Thyroid gland (tissue), 4 donors: Measurements from ENCODE around the gene ASCC3.

Source experiments
- POLR2A ChIP-seq, 2 donors: fragments of 450-650 bp; IDR thresholded peaks; one replicate each; pipeline ENCODE4 v1.6.1; 2017; ENCODE audit warnings: antibody characterized with exemption in 2 of 2, mild to moderate bottlenecking in 2 of 2, moderate library complexity in 1 of 2
- TF ChIP-seq, protein P1 (sequence below), 6 experiments: fragments of 200-600 bp in 3 of 6; fragments of 450-650 bp in 3 of 6; sonication (generic) in 3 of 6; IDR thresholded peaks; one replicate each; pipeline ENCODE4 v1.5.1; 2016 to 2019; ENCODE audit warnings: antibody characterized with exemption in 6 of 6, mild to moderate bottlenecking in 2 of 6, inconsistent platforms in 1 of 6, moderate library complexity in 1 of 6

DNA sequence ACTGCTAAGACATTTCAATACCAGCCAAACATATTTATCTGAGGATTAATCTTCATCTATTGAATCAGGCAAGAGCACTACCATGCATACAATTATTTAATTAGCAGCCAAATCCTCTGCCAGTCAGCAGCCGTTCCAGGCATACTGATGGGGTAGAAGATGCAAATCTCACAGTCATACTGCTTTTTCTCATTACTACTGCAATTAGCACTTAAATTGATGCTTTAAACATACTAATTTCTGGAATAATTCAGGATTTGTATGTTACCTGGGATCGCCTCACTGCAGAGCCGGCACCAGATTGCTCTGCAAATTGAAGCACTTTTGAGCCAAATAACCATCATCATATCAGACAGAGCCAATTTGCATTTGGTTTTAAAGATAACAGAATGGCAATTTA lies 366.5 kb downstream of the ASCC3 start:
- TF ChIP-seq, protein P1, sequence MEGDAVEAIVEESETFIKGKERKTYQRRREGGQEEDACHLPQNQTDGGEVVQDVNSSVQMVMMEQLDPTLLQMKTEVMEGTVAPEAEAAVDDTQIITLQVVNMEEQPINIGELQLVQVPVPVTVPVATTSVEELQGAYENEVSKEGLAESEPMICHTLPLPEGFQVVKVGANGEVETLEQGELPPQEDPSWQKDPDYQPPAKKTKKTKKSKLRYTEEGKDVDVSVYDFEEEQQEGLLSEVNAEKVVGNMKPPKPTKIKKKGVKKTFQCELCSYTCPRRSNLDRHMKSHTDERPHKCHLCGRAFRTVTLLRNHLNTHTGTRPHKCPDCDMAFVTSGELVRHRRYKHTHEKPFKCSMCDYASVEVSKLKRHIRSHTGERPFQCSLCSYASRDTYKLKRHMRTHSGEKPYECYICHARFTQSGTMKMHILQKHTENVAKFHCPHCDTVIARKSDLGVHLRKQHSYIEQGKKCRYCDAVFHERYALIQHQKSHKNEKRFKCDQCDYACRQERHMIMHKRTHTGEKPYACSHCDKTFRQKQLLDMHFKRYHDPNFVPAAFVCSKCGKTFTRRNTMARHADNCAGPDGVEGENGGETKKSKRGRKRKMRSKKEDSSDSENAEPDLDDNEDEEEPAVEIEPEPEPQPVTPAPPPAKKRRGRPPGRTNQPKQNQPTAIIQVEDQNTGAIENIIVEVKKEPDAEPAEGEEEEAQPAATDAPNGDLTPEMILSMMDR (IDR thresholded peaks at IDR 0.05): no peak
- TF ChIP-seq POLR2A (IDR thresholded peaks at IDR 0.05): no peak
